ENCODE measurements around the gene ALG14. TPM values are rescaled to one million over a fixed set of nuclear protein-coding genes. Genes with fewer than 3 reads are reported as not detected.
A peak's percentile ranks its signal among the peaks of the same experiment; 100 is the strongest.

ALG14 gene
- total RNA-seq, 1 donor from 2014 or later: 5.5 TPM

GRCh38 chr1:95042286-95042685, 30.5 kb downstream of the ALG14 start:
- Mint-ChIP-seq H3K36me3 (ENCODE audit: low read depth) (no peaks in the 10 kb centered on the region), H3K27ac (ENCODE audit: unreplicated experiment) (no peak overlapping the region), H3K4me3 (no peak overlapping the region), H3K4me1 (no peaks in the 10 kb centered on the region), H3K9me3 (no peaks in the 10 kb centered on the region), H3K27me3 (ENCODE audit: low read depth) (no peaks in the 10 kb centered on the region)
- no peak for DNase-seq (ENCODE audit: low read depth, low spot score)
- no peak for TF ChIP-seq CTCF (conservative IDR thresholded peaks at IDR 0.05)

GRCh38 chr1:95041491-95042165, 31.1 kb downstream of the ALG14 start:
- Mint-ChIP-seq H3K4me1 (no peaks in the 10 kb centered on the region), H3K27ac (ENCODE audit: unreplicated experiment) (no peak overlapping the region), H3K4me3 (no peak overlapping the region), H3K9me3 (peaks cover 2% of the 10 kb centered on the region), H3K36me3 (ENCODE audit: low read depth) (no peaks in the 10 kb centered on the region), H3K27me3 (ENCODE audit: low read depth) (no peaks in the 10 kb centered on the region)
- DNase-seq (ENCODE audit: low read depth, low spot score): peak; percentile 27
- TF ChIP-seq CTCF (conservative IDR thresholded peaks at IDR 0.05): peak; percentile 88

GRCh38 chr1:95040032-95040525, 32.7 kb downstream of the ALG14 start:
- Mint-ChIP-seq H3K27ac (ENCODE audit: unreplicated experiment) (no peak overlapping the region), H3K27me3 (ENCODE audit: low read depth) (no peaks in the 10 kb centered on the region), H3K4me1 (no peaks in the 10 kb centered on the region), H3K36me3 (ENCODE audit: low read depth) (no peaks in the 10 kb centered on the region), H3K9me3 (peaks cover 2% of the 10 kb centered on the region), H3K4me3 (no peak overlapping the region)
- DNase-seq (ENCODE audit: low read depth, low spot score): no peak
- no peak for TF ChIP-seq CTCF (conservative IDR thresholded peaks at IDR 0.05)

- H3K4me3 Mint-ChIP-seq: no peak overlapping the region
- no peaks in the 10 kb centered on the region for H3K4me1 Mint-ChIP-seq
- peaks cover 2% of the 10 kb centered on the region for H3K9me3 Mint-ChIP-seq
- TF ChIP-seq CTCF (conservative IDR thresholded peaks at IDR 0.05): no peak
- H3K36me3 Mint-ChIP-seq (ENCODE audit: low read depth): no peaks in the 10 kb centered on the region
- no peaks in the 10 kb centered on the region for H3K27me3 Mint-ChIP-seq (ENCODE audit: low read depth)
- no peak for DNase-seq (ENCODE audit: low read depth, low spot score)
- no peak overlapping the region for H3K27ac Mint-ChIP-seq (ENCODE audit: unreplicated experiment)
These were observed 33.3 kb downstream of the ALG14 start for GRCh38 chr1:95039360-95040031.

DNA sequence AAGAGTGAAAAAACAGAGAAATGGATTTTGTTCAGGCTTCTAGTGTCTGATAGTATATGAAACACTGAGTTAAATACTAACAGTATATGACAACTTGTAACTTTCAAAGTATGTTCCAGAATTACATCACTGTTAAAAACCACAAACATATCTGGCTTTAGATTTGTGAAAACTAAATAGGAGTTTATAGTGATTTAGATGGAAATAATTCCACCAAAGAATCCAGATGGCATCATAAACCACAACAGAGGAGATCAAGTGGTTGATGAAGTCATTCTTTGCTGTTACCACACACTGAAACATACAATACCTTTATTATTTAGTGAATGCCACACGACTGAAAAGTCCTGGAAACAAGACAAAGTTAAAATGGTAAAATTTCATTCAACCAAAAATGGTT, 37.2 kb downstream of the ALG14 start:
- Mint-ChIP-seq H3K4me1 (no peaks in the 10 kb centered on the region), H3K36me3 (ENCODE audit: low read depth) (no peaks in the 10 kb centered on the region), H3K27ac (ENCODE audit: unreplicated experiment) (no peak overlapping the region), H3K27me3 (ENCODE audit: low read depth) (no peaks in the 10 kb centered on the region), H3K4me3 (no peak overlapping the region), H3K9me3 (peaks cover 2% of the 10 kb centered on the region)
- DNase-seq (ENCODE audit: low read depth, low spot score): no peak
- TF ChIP-seq CTCF (conservative IDR thresholded peaks at IDR 0.05): no peak

Measured in neural crest cell (in vitro differentiated cells).